H1 (cell line): ENCODE measurements around the gene DRAP1. TPM values are rescaled to one million over a fixed set of nuclear protein-coding genes. Genes with fewer than 3 reads are reported as not detected.

ENCODE experiments used
- CTCF ChIA-PET: fragments of 300-600 bp; sonication (Branson Sonifier 250); formaldehyde crosslinking; loops from one replicate; lab custom pipeline; 2021; ENCODE audit not compliant: partially characterized antibody; lab: Charles Lee
- POLR2A ChIA-PET: fragments of 300-600 bp; sonication (Branson Sonifier 250); formaldehyde crosslinking; loops from one replicate; lab custom pipeline; 2021; ENCODE audit warnings: inconsistent platforms; ENCODE audit not compliant: partially characterized antibody; lab: Charles Lee
- DNase-seq, 2 experiments: peaks; one replicate each; pipeline versions ENCODE4 v3.0.0 to v3.0.0-alpha.2; 2010 to 2022; ENCODE audit warnings: low spot score in 2 of 2, low read depth in 1 of 2, mixed read lengths in 1 of 2
- FAIRE-seq: peaks from 2 replicates; lab custom pipeline; 2011; peaks lifted over from hg19 to GRCh38; lab: Jason Lieb, UNC
- H2AFZ ChIP-seq: 2 replicates; pipeline ENCODE4 v1.8.1; 2012; ENCODE audit warnings: low read length, inconsistent platforms
- H2AK5ac ChIP-seq: 2 replicates; pipeline ENCODE4 v1.6.1; 2013; ENCODE audit warnings: low read depth, low read length
- H2BK120ac ChIP-seq: replicated peaks from 2 replicates; pipeline ENCODE3; 2013; ENCODE audit warnings: low read depth, low read length, inconsistent platforms
- H2BK12ac ChIP-seq: 2 replicates; pipeline ENCODE4 v1.6.1; 2013; ENCODE audit warnings: low read depth, low read length
- H2BK15ac ChIP-seq: 2 replicates; pipeline ENCODE4 v1.6.1; 2013; ENCODE audit warnings: low read length
- H2BK20ac ChIP-seq: 2 replicates; pipeline ENCODE4 v1.6.1; 2013; ENCODE audit warnings: low read length
- H2BK5ac ChIP-seq: 2 replicates; pipeline ENCODE4 v1.6.1; 2013; ENCODE audit warnings: low read depth, low read length
- H3K14ac ChIP-seq: 2 replicates; pipeline ENCODE4 v1.6.1; 2013; ENCODE audit warnings: inconsistent platforms; ENCODE audit not compliant: insufficient read length
- H3K18ac ChIP-seq: 2 replicates; pipeline ENCODE4 v1.6.1; 2013; ENCODE audit warnings: low read length; ENCODE audit errors: extremely low read depth
- H3K23ac ChIP-seq: 2 replicates; pipeline ENCODE4 v1.6.1; 2013; ENCODE audit warnings: inconsistent platforms; ENCODE audit not compliant: insufficient read length
- H3K23me2 ChIP-seq: 2 replicates; pipeline ENCODE4 v1.6.1; 2013; ENCODE audit warnings: low read depth, low read length
- H3K27ac ChIP-seq: 2 replicates; pipeline ENCODE4 v1.6.1; 2011; ENCODE audit warnings: low read depth, low read length, inconsistent platforms
- H3K27me3 ChIP-seq, 4 experiments: replicated peaks in 1 of 4; 1 replicate in 1 of 4; 2 replicates in 3 of 4; pipeline versions ENCODE4 v1.6.1 to v1.8.1; 2011 to 2013; ENCODE audit warnings: low read length in 3 of 4, mild to moderate bottlenecking in 3 of 4, inconsistent platforms in 2 of 4, mixed read lengths in 2 of 4, moderate library complexity in 1 of 4; ENCODE audit not compliant: control insufficient read depth in 3 of 4, insufficient read depth in 3 of 4; ENCODE audit errors: extremely low read depth in 1 of 4
- H3K36me3 ChIP-seq, 4 experiments: 2 replicates each; pipeline versions ENCODE4 v1.6.1 to v1.8.1; 2011 to 2013; ENCODE audit warnings: mild to moderate bottlenecking in 4 of 4, low read length in 3 of 4, moderate library complexity in 2 of 4, control low read depth in 1 of 4, inconsistent platforms in 1 of 4; ENCODE audit not compliant: insufficient read depth in 4 of 4, control insufficient read depth in 2 of 4
- H3K4ac ChIP-seq: replicated peaks from 2 replicates; pipeline ENCODE3; 2013; ENCODE audit warnings: low read length, low read depth, mixed read lengths, inconsistent platforms; ENCODE audit not compliant: insufficient read length
- H3K4me1 ChIP-seq, 4 experiments: replicated peaks in 1 of 4; 1 replicate in 1 of 4; 2 replicates in 3 of 4; pipeline versions ENCODE4 v1.6.1 to v1.8.1; 2011 to 2013; ENCODE audit warnings: low read length in 3 of 4, inconsistent platforms in 2 of 4, mixed read lengths in 1 of 4; ENCODE audit not compliant: insufficient read depth in 4 of 4, control insufficient read depth in 3 of 4
- H3K4me2 ChIP-seq, 2 experiments: 2 replicates each; pipeline versions ENCODE4 v1.6.1 to v1.8.1; 2011 to 2013; ENCODE audit warnings: low read depth in 2 of 2, low read length in 2 of 2, control low read depth in 1 of 2, inconsistent platforms in 1 of 2, mild to moderate bottlenecking in 1 of 2; ENCODE audit not compliant: insufficient read depth in 1 of 2
- H3K4me3 ChIP-seq, 4 experiments: fragments of 200-600, 300-600 bp in 1 of 4; sonication (generic), shearing (Covaris generic), sonication (Bioruptor Twin) in 1 of 4; 2 replicates each; pipeline versions ENCODE4 v1.5.1 to v1.8.1; 2011 to 2016; ENCODE audit warnings: low read length in 4 of 4, low read depth in 3 of 4, control low read depth in 2 of 4, inconsistent platforms in 2 of 4, mild to moderate bottlenecking in 2 of 4, mixed read lengths in 1 of 4, moderate library complexity in 1 of 4; ENCODE audit not compliant: insufficient read depth in 2 of 4; ENCODE audit errors: extremely low read depth in 1 of 4
- H3K56ac ChIP-seq: replicated peaks from 2 replicates; pipeline ENCODE3; 2013; ENCODE audit warnings: low read depth, mild to moderate bottlenecking, mixed read lengths, low read length, inconsistent platforms; ENCODE audit not compliant: insufficient read length
- H3K79me1 ChIP-seq: 2 replicates; pipeline ENCODE4 v1.6.1; 2013; ENCODE audit warnings: low read depth, low read length, control low read depth
- H3K79me2 ChIP-seq, 2 experiments: 2 replicates each; pipeline versions ENCODE4 v1.6.1 to v1.8.1; 2012 to 2013; ENCODE audit warnings: low read length in 2 of 2, mild to moderate bottlenecking in 2 of 2, inconsistent platforms in 1 of 2; ENCODE audit not compliant: insufficient read depth in 2 of 2, control insufficient read depth in 1 of 2
- H3K9ac ChIP-seq, 4 experiments: replicated peaks in 1 of 4; 1 replicate in 1 of 4; 2 replicates in 3 of 4; pipeline versions ENCODE4 v1.6.1 to v1.8.1; 2011 to 2013; ENCODE audit warnings: low read depth in 3 of 4, low read length in 3 of 4, control low read depth in 2 of 4, mild to moderate bottlenecking in 2 of 4, moderate library complexity in 2 of 4, inconsistent platforms in 1 of 4; ENCODE audit errors: extremely low read depth in 1 of 4
- H3K9me3 ChIP-seq, 2 experiments: 2 replicates each; pipeline versions ENCODE4 v1.6.1 to v1.8.1; 2012 to 2013; ENCODE audit warnings: mild to moderate bottlenecking in 2 of 2, moderate library complexity in 2 of 2, control low read depth in 1 of 2, inconsistent platforms in 1 of 2, low read depth in 1 of 2, low read length in 1 of 2, mixed read lengths in 1 of 2; ENCODE audit not compliant: insufficient read depth in 2 of 2
- H4K20me1 ChIP-seq, 2 experiments: replicated peaks in 1 of 2; 2 replicates each; pipeline versions ENCODE3 to v1.8.1; 2011 to 2013; ENCODE audit warnings: inconsistent platforms in 2 of 2, low read length in 2 of 2, mild to moderate bottlenecking in 1 of 2; ENCODE audit not compliant: insufficient read depth in 2 of 2, control insufficient read depth in 1 of 2
- H4K5ac ChIP-seq: 2 replicates; pipeline ENCODE4 v1.6.1; 2013; ENCODE audit warnings: low read length, low read depth, mixed read lengths, inconsistent platforms; ENCODE audit not compliant: insufficient read length
- H4K8ac ChIP-seq: 2 replicates; pipeline ENCODE4 v1.8.0; 2013; ENCODE audit warnings: mild to moderate bottlenecking, moderate library complexity, low read length, inconsistent platforms; ENCODE audit not compliant: insufficient read depth; ENCODE audit errors: extremely low read depth
- H4K91ac ChIP-seq: replicated peaks from 2 replicates; pipeline ENCODE3; 2013; ENCODE audit warnings: low read length, mixed read lengths, inconsistent platforms; ENCODE audit not compliant: insufficient read length
- BACH1 ChIP-seq: IDR thresholded peaks from 2 replicates; pipeline ENCODE4 v1.6.1; 2012; ENCODE audit warnings: low read length, improper control_type of control experiment
- CREB1 ChIP-seq: IDR thresholded peaks from 2 replicates; pipeline ENCODE4 v1.6.1; 2012; ENCODE audit warnings: inconsistent platforms
- EGR1 ChIP-seq: IDR thresholded peaks from 2 replicates; pipeline ENCODE4 v1.6.1; 2011; ENCODE audit warnings: low read depth, low read length, borderline replicate concordance
- TBP ChIP-seq: IDR thresholded peaks from 2 replicates; pipeline ENCODE4 v1.6.1; 2011; ENCODE audit warnings: low read depth, low read length, improper control_type of control experiment
- WGBS, 2 experiments: shearing (Covaris generic) in 1 of 2; methylation state at CpG; one replicate each; pipeline versions ENCODE4 v1.1.6 to v1.1.7; 2013 to 2015; ENCODE audit warnings: low lambda C conversion rate in 2 of 2, mixed read lengths in 2 of 2, inconsistent platforms in 1 of 2, low coverage in 1 of 2, missing lambda C conversion rate in 1 of 2; ENCODE audit not compliant: insufficient replicate concordance in 2 of 2, insufficient coverage in 1 of 2, insufficient read length in 1 of 2; ENCODE audit errors: extremely low coverage in 1 of 2, missing lambda C conversion rate in 1 of 2; 5-methylcytosine and 5-hydroxymethylcytosine counted together
- polyA plus RNA-seq, 7 experiments: library from polyadenylated mRNA; depleted of rRNA in 3 of 7; stranded (reverse) in 5 of 7; unstranded in 2 of 7; fragments of >200 nt in 5 of 7; fragments of 200-250 nt in 2 of 7; gene quantifications; 1 replicate in 5 of 7; 2 replicates in 1 of 7; 4 replicates in 1 of 7; pipeline versions ENCODE4 v1.2.1 to v1.2.3, GENCODE V29; 2011 to 2013; ENCODE audit warnings: missing spikeins in 2 of 7, mixed read lengths in 2 of 7
- total RNA-seq: library from RNA; stranded (reverse); fragmentation: NEBNext Ultra II Directional; extraction: Animal tissue kit (Norgen Biotek cat#: 25700); gene quantifications from 2 replicates; pipeline ENCODE4 v1.2.1, GENCODE V29; 2021

Gene DRAP1
- total and polyA plus RNA-seq, 2 of the 8 experiments (the other 6 are each of a cell fraction or from before 2014, with no cell fraction given) = 62.5 to 98.7 TPM

- H3K4ac ChIP-seq = no peak overlapping the region
- CTCF ChIA-PET = interaction anchor here (0.6 to 19.6 kb wide), 34 partner anchors 10 to 224 kb away, joined by 3 to 283 read pairs (median 8); partner anchors contain the start of genes AP5B1, CFL1, CTSW and EFEMP2
- H2AK5ac ChIP-seq = no peak overlapping the region
- H3K27me3 ChIP-seq = peaks cover 0 to 14% (median 8%) of the 10 kb centered on the region in 4 experiments; a peak in 6 of 7 replicates
- no peak overlapping the region for H4K91ac ChIP-seq
- H4K20me1 ChIP-seq = peaks cover 6 to 7% of the 10 kb centered on the region in 2 experiments
- peak overlapping the region; percentile 94 to 97 for H3K4me2 ChIP-seq
- peaks cover 8 to 22% (median 18%) of the 10 kb centered on the region in 4 experiments; a peak in 7 of 8 replicates for H3K36me3 ChIP-seq
- no peak overlapping the region for H4K8ac ChIP-seq
- 0 out of 2 replicates have a peak overlapping the region, but pooled peaks have one; percentile 75 for H3K27ac ChIP-seq
- H3K4me1 ChIP-seq = peaks cover 0 to 19% (median 11%) of the 10 kb centered on the region in 4 experiments; a peak in 5 of 7 replicates
- H3K4me3 ChIP-seq = peak overlapping the region; percentile 73 to 84 (median 79)
- H3K23ac ChIP-seq = no peak overlapping the region
- FAIRE-seq (no peak), DNase-seq (no peak)
- no peak overlapping the region for H4K5ac ChIP-seq
- no peak overlapping the region for H3K56ac ChIP-seq
- H2BK20ac ChIP-seq = no peak overlapping the region
- POLR2A ChIA-PET = interaction anchor here (0.6 to 39.7 kb wide), 8 partner anchors 16 to 175 kb away, joined by 3 to 1071 read pairs (median 4); partner anchors contain the start of genes CFL1, EFEMP2, KAT5 and MUS81
- no peak overlapping the region for H3K14ac ChIP-seq
- peaks cover 0 to 4% of the 10 kb centered on the region in 2 experiments; a peak in 1 of 4 replicates for H3K79me2 ChIP-seq
- H3K23me2 ChIP-seq = peaks cover 25% of the 10 kb centered on the region
- WGBS, 2 experiments = 86% methylated on average over 10 of the region's 14 CpGs; no CpG with 5 or more reads in 1 of the 2 experiments
- no peak overlapping the region for H3K18ac ChIP-seq
- no peak overlapping the region for H2AFZ ChIP-seq
- no peak overlapping the region for H2BK120ac ChIP-seq
- H2BK5ac ChIP-seq = 0 out of 2 replicates have a peak overlapping the region, but pooled peaks have one; percentile 87
- no peak overlapping the region for H2BK12ac ChIP-seq
- peak overlapping the region in 2 of 4 experiments; percentile 58 to 69; a peak in 2 of 7 replicates for H3K9ac ChIP-seq
- no peaks in the 10 kb centered on the region for H3K79me1 ChIP-seq
- H2BK15ac ChIP-seq = no peak overlapping the region
- H3K9me3 ChIP-seq = no peaks in the 10 kb centered on the region
- TF ChIP-seq CREB1 (no peak), TBP (no peak), EGR1 (no peak), BACH1 (no peak)
Observed at GRCh38 chr11:65886826-65887722, 32.2 kb upstream of the DRAP1 start.
